CD4-positive, alpha-beta T cell treated with Interleukin-6 at 100 ng/mL for 8 hours (primary cell): ENCODE data around the gene KIF16B.

Source experiments
- DNase-seq: peaks from one replicate; pipeline ENCODE4 v3.0.0-alpha.2; 2020; ENCODE audit warnings: mixed read lengths, low spot score

KIF16B gene

DNA sequence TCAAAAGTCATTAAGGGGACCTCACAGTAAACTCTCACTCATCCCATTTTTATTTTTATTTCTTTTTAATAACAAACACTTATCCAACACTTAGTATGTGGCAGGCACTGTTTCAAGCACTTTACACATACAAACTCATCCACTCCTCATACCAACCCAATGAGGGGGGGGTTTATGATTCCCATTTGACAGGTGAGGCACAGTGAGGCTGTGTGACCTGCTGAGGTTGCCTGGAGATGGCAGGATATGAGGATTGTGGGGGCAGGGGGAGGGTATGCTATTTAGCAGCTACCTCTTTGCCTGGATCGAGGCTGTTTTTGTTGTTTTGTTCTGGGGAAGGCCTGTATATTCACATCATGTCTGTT lies 219.8 kb downstream of the KIF16B start:
- DNase-seq, result no peak

DNA sequence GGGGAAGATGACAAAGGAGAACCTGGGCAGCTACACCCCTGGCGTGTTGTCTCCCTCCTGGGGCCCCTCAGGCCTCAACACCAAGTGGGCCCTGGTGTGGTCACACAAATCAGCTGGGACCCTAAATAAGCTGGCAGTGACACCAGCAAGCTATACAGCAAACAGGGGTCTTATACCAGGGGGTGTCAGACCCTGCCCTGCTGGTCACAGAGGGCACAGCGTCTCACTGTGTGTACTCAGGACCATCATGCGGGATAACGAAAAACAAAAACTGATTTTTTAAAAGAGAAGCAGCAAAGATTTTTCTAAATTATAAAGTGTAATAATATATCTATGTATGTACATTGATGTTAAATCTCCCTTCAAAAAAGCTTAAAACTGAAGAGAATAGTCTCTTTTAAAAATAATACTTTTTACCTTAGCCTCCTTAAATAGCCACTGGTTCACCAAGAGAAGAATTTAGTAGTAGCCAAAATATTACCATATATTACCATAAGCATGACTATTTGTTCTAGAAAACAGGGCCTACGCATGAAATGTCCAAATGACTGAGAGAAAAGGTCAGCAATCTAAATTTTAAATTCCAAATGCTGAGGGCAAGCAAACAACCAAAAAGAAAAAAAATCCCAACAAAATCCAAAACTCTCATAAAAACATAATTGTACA lies 220.4 kb downstream of the KIF16B start:
- DNase-seq, result no peak

- DNase-seq, result no peak
These were observed 220.9 kb downstream of the KIF16B start for GRCh38 chr20:16352321-16352720.

- no peak for DNase-seq
These were observed 221.8 kb downstream of the KIF16B start for GRCh38 chr20:16351415-16351814.

- no peak for DNase-seq
These were observed 222.8 kb downstream of the KIF16B start for GRCh38 chr20:16350465-16350864.

GRCh38 chr20:16349523-16350260 lies 223.6 kb downstream of the KIF16B start:
- DNase-seq, result no peak

- DNase-seq, result no peak
These were observed 226.3 kb downstream of the KIF16B start for GRCh38 chr20:16346956-16347355.

DNA sequence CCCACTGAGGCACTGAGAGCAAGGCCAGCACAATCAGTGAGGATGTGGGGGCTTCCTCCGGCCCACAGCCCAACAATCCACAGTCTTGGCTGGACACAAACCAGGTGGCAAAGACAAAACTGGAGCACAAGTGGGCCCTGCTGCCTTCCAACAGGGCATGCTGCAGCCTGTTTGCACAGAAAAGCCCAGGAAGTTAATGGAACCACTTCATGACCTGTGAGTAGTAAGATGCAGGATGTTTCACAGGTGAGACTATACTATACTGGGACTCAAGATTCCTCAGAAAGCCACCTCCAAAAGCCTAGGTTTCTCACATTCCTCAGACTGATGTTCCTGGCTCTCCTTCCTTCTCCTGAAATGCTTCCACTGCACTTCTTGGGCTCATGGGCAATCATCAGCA lies 235.5 kb downstream of the KIF16B start:
- no peak for DNase-seq

GRCh38 chr20:16327606-16328005 lies 245.6 kb downstream of the KIF16B start:
- DNase-seq, result no peak

DNA sequence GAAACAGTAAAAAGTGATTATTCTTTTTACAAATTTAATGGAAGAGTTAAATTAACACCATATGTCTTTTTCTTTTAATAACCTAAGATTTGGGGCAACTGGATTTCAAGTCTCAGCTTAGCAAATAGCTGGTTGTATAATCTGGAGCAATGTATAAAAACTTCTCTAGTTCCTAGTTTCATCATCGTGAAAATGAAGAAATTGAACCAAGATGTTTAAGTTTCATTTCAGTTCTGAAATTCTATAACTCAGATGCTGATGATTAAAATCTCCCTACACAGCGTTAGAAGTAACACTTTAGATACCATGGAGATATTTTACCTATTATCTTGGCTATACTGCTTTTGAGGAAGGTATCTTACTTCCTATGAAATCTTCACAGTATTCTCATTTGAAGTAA lies 252.0 kb downstream of the KIF16B start:
- no peak for DNase-seq

- no peak for DNase-seq
These were observed 255.5 kb downstream of the KIF16B start for GRCh38 chr20:16317445-16318362.

GRCh38 chr20:16316513-16316912 lies 256.7 kb downstream of the KIF16B start:
- DNase-seq, result no peak

DNA sequence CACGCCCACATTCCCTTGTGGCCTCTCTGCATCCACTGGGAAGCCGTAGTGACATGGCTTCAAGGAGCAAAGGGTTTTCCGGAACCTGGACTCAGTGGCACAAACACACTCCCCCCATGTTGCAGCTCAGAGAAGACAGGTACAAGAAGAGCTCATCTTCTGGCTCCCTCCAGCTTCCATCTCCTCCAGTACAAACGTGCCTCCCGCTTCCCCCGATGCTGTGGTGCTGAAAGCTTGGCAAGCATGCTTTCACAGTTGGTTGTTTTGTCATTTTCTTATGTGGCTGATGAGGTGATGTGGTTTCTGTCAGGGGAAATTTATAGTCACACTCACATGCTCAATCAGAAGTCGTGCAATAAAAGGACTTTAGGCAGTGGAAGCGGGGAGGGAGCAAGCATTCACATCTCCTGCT lies 258.5 kb downstream of the KIF16B start:
- DNase-seq, result no peak

DNA sequence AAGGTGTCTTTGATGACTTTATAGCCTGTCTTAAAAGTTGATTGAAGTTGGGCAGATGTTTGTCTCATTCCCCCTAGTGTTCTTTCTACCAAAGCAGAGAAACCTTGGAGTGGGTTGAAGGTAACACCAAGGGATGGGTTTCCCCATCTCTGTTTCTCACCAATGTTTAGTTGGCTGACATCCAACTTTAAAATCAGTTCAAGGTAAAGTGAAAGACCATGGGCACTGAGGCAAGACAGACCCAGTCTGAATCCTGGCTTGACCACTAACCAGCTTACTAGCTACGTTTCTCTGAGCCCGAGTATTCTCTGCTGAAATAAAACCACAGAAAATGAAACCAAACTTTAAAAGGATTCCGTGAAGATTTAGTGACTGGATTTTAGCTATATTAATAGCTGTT lies 258.9 kb downstream of the KIF16B start:
- DNase-seq, result no peak

- no peak for DNase-seq
These were observed 259.3 kb downstream of the KIF16B start for GRCh38 chr20:16313917-16314316.

- DNase-seq, result no peak
These were observed 260.2 kb downstream of the KIF16B start for GRCh38 chr20:16312998-16313397.

DNA sequence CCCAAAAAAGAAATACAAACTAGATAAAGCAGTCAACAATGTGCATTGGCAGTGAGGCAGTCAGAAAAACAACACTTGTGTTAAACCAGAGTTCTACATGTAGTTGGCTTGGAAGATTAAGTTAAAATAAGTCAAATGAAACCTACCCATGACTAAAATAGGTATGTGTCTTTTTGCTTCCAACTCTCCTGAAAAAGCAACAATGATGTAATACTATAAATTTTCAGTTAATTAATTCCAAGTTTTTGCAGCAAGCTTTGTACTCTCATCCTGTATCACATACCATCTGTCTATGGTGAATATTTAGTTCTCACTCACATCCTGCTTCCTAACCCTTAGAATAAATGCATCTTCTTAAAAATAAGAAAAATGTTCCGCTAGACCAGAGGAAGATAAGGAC lies 261.5 kb downstream of the KIF16B start:
- no peak for DNase-seq

DNA sequence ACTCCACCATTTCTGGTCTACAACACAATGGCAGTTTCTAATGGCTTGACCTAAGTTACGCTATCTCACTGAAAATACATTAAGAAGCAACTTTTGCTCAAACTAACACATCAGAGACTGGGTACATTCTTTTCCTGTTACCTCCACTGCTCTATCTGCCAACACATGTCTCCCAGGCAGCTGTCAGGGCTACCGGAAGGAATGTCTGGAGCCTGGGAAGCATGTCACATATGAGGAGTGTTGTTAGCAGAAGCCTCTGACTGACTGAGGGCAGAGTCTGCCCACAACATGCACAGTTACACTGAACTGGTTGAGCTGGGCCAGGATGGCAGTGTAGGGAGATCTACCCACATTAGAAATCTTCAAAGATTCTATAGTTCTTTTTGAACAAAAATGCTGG lies 264.5 kb downstream of the KIF16B start:
- DNase-seq, result no peak

GRCh38 chr20:16302818-16303217 lies 270.4 kb downstream of the KIF16B start:
- no peak for DNase-seq

DNA sequence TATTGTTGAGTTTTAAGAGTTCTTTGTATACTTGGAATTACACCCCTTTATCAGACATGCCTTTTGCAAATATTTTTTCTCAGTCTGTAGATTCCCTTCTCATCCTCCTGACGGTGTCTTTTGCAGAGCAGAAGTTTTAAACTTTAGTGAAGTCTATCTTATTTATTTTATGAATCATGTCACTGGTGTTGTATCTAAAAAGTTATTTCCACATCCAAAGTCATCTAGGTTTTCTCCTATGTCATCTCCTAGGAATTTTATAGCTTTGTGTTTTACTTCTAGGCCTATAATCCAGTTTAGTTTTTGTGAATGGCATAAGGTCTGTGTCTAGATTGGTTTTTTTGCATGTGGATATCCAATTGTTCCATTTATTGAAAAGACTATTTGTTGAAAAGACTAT lies 271.3 kb downstream of the KIF16B start:
- no peak for DNase-seq

DNA sequence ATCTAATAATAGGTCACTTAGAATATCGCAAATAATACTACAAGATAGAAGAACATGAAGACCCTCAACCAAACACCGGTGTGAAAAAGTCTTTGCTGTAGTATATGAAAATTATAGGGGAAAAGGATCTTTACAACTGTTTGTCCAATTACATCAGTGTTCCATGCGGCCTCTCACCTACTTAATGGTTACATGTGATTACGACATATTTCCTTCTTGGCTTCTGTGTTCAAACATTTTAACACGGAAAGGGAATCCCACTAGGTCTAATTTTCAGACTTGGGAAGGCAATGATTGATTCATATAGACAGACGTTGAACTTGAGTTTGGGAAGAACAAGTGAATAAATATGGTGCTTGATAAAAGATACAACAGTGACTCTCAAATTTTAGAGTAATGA lies 273.4 kb downstream of the KIF16B start:
- no peak for DNase-seq

- DNase-seq, result no peak
These were observed 276.3 kb downstream of the KIF16B start for GRCh38 chr20:16296931-16297330.

- DNase-seq, result no peak
These were observed 277.7 kb downstream of the KIF16B start for GRCh38 chr20:16295534-16295933.
